GM21423 (cell line): ENCODE measurements around the gene FBH1.
"Not testable (repeated sequence)": the region's sequence is repeated elsewhere in the genome, so short reads cannot be mapped to it uniquely, and the experiment has no call there.

Source experiments
- ATAC-seq: cut with Tn5 transposase; IDR thresholded peaks from one replicate; pipeline ENCODE4 v1.9.1; 2021; ENCODE audit warnings: mild to moderate bottlenecking, moderate library complexity; ENCODE audit not compliant: unreplicated experiment

FBH1 gene

DNA sequence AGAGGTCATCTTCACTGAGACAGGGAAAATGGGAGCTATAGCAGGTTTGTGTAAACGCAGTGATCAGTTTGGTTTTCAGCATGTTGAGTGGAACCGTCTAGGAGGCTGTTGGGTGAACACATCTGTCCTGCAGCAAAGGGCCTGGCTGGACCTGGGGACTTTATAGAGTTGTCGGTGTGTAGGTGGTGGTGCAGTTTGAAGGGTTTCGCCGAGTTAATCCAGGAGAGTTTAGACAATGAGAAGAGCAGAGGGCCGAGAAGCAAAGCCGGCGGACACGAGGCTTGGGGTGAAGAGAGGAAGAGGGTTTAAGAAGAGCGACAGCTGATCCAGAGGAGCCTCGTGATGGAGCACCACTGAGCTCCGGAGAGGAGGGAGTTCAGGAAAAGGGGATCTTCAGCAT lies 48.2 kb downstream of the FBH1 start:
- ATAC-seq = no peak

DNA sequence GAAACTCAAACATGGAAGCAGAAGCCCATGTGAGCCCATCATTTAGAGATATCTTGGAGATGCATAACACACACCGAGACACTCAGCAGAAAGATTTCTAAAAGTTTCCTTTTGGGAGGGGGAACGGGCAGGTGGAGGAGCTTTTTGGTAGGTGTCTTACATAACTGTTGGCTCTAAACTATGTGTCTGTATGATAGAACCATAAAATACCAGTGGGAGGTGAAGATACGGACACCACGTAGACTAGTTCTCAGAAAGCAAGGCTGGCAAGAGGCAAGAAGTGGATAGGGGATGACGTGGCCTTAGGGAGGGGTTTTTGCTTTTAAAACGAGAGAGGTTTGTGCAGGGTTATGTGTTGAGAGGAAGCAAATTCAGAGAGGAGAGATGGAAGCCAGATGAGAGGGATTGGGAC lies 50.8 kb downstream of the FBH1 start:
- no peak for ATAC-seq

DNA sequence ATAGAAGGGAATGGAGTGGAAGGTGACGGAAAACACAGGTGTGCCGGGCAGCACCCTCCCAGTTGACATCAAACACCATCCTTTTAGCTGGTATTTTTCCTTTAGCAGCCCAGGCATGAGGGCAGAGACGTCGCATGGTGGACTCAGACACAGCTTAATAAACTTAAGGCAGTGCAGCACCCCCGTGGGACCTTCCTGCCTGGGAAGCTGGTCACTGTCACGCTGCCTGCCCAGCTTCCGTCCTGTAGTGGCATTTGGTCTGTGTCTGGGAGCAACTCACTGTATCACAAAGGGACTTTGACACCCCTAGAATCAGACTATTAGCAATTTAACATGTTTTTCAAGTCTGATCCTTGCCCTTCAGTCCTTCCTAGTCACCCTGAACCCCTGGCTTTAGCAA lies 51.5 kb downstream of the FBH1 start:
- ATAC-seq = no peak

- ATAC-seq = no peak
Measured at GRCh38 chr10:5942001-5942400, 52.0 kb downstream of the FBH1 start.

GRCh38 chr10:5942474-5942873 lies 52.4 kb downstream of the FBH1 start:
- no peak for ATAC-seq

- ATAC-seq = no peak
Measured at GRCh38 chr10:5943536-5943935, 53.5 kb downstream of the FBH1 start.

DNA sequence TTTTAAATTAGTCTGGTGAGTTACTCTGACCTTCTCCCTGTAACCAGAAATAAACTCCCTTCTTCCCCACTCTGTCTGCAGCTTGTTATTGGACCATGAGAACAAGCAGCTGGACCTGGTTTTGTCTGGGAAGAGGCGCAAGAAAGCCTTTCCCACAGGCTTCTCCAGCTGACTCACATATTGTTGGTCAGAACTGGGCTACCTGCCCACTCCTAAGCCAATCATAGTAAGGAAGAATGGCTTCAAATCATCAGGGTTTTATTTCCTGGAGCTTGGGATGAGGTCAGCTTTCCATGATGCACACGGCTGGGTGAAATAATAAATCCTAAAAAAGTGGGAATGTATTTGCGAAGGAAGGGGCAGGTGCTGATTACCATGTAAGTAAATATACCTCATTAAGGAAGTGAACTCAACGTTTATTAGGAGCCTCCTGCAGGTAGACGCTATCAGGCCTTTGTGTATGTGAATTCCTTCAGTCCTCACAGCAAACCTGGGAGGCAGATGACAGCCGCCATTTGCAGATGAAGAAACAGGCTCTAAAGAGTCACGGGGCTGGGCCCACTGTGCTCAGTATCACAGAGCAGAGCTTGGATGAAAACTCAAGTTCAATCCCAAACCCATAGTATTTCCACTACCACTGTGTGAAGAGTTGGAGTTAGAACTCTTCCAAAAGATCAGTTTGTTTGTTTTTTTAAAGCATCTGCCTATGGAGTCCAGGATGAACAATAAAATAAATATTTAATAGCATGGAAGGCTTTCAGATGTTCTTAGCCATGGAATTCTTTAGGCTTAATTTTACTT lies 54.5 kb downstream of the FBH1 start:
- ATAC-seq = no peak

- ATAC-seq = no peak
Measured at GRCh38 chr10:5945190-5945509, 55.1 kb downstream of the FBH1 start.

DNA sequence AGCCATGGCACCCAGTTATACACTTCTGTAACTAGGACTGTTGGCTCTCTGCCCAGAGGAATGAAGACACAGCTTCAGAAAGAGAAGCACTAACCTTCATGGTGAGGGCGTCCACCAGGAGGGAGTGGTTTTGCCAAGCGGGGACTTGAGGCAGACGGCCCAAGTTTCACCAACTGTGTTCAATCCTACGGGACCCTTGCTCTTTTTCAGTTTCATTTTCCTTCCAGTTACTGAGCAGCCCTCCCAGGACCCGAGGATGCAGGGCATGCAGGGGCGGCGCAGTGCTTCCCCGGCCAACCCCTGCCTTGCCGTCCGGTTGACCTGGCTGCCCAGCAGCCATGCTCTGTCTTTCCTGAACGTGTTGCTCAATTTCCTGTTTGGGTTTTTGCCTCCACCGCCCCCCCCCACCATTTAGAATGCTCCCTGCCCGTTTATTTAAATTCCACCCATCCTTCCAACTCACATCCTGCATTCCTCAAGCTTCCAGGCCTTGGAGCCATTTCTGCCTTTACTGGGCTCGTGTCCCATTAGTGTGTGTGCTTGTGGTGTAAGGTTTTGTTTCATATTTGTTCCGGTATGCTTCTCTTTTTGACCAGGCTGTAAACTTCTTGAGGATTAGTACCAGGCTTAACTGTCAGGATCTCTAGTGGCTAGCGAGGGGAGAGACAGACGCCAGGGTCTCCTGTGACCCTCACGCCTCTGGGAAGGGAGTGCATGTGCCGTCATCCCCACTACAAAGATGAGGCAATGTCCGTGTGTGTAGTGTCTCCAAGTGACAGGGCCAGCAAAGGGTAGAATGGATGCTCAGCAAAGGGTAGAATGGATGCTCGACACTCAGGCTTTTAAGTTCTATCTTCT lies 55.7 kb downstream of the FBH1 start:
- ATAC-seq = no peak

- ATAC-seq = not testable (repeated sequence)
Measured at GRCh38 chr10:5946419-5946775, 56.4 kb downstream of the FBH1 start.

- no peak for ATAC-seq
Measured at GRCh38 chr10:5946786-5947185, 56.7 kb downstream of the FBH1 start.

DNA sequence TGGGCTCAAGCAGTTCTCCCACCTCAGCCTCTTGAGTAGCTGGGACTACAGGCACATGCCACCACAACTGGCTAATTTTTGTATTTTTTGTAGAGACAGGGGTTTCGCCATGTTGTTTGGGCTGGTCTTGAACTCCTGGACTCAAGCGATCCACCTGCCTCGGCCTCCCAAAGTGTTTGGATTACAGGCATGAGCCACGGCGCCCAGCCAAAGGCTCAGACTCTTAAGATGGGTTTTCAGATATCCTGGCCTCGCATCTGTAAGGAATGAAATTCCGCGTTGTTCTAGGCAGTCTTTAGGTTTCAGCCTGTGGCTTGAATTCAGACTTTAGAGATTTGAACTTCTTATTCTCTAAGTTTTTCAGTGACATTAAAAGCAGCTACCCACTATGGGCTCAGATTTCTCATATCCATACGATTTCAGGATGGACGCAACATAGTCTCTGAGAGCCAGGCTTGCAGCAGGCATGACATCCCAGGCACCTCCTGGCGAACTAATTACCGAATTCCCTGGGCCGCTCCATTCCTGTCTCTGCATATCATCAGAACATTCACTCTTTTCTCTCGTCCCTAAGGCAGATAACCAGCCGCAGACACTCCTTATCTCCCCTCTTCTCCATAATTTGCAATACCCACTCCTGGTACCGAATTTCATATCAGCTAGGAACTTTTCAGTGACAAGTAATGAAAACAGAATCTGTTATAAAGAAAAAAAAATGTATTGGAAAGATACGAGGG lies 57.6 kb downstream of the FBH1 start:
- no peak for ATAC-seq

GRCh38 chr10:5948208-5948585 lies 58.2 kb downstream of the FBH1 start:
- no peak for ATAC-seq

DNA sequence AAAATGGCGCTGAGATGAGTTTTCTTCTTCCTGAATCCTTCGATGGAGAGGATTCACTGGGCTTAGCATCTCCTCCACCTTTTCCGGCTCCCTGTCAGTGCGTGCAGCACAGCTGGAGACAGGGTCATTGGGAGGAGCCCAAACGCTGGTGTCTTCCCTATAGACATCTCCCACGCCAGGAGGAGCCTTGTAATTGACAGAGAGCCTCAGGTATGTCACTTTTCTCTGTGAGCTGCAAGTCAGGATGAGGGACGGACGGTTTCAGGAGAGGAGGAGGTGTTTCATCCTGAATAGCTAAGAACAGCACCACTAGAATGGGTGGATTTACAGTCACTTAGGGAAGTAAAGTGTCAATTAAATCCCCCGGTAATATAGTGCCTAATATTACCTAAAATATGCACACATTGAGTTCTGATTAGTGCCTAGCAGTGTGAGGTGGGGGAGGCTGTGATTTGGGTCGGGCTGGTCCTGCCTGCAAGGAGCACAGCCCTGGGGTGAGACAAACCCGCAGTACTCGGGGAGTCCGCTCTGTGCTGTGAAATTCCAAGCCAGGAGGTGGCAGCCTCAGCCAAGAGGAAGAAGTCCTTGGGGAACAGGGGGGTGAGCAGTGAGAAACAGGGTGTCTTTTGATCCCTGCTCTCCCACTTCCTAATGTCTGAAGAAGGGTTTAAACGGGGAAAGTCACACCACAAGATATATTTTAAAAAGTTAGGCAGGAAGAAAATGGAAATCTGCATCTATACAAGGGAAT lies 59.1 kb downstream of the FBH1 start:
- ATAC-seq = no peak

GRCh38 chr10:5951167-5951711 lies 61.2 kb downstream of the FBH1 start:
- ATAC-seq = no peak

GRCh38 chr10:5951721-5952407 lies 61.8 kb downstream of the FBH1 start:
- no peak for ATAC-seq

- ATAC-seq = no peak
Measured at GRCh38 chr10:5952731-5953385, 62.8 kb downstream of the FBH1 start.

- no peak for ATAC-seq
Measured at GRCh38 chr10:5953676-5954075, 63.6 kb downstream of the FBH1 start.

DNA sequence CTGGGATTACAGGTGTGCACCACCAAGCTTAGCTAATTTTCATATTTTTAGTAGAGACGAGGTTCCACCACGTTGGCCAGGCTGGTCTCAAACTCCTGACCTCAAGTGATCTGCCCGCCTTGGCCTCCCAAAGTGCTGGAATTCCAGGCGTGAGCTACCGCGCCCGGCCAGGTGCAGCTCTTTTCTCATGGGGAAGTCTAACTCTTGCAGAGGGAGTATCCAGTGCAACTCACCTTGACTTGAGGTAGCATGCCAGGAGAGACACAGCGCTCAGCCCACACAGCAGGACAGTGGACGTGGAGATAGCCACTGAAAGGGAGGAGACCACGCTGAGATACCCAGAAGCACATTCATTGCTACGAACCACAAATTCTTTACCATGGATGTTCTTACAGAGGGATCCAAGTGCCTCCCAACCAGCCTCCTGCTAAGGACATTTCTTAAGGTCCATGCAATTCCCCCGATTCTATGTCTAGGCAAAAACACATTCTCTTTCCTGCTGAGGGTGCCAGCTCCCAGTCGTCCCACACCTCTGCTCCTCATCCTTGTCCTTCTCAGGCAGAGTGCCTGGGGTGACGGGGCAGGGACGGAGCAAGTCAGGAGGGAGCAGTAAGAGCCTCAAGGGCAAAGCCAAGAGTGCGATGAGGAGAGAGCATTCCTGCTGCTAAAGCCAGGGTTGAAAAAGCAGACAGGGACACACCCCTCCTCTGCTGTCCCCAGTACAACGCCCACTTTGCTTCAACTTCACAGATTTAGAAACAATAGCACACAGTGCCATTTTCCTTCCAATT lies 66.3 kb downstream of the FBH1 start:
- ATAC-seq = no peak
